ENCODE results near the gene BACE2.

GRCh38 chr21:41217671-41218385, 49.9 kb downstream of the BACE2 start:
- TF ChIP-seq MAF1 (CRISPR knock-in tag; IDR thresholded peaks at IDR 0.05; ENCODE audit: borderline replicate concordance) (no peak), NFATC3 (CRISPR knock-in tag; IDR thresholded peaks at IDR 0.05) (no peak)
